ENCODE data around the gene CLEC11A.

Gene CLEC11A, protein sequence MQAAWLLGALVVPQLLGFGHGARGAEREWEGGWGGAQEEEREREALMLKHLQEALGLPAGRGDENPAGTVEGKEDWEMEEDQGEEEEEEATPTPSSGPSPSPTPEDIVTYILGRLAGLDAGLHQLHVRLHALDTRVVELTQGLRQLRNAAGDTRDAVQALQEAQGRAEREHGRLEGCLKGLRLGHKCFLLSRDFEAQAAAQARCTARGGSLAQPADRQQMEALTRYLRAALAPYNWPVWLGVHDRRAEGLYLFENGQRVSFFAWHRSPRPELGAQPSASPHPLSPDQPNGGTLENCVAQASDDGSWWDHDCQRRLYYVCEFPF

GRCh38 chr19:50723069-50723468, at the start of gene CLEC11A:
CLEC11A (plus strand) TSS chr19:50723364; CDS start chr19:50723526, 162 bp downstream.
- no peak for DNase-seq

GRCh38 chr19:50676625-50677197, 46.5 kb upstream of the CLEC11A start:
- no peak for DNase-seq

DNA sequence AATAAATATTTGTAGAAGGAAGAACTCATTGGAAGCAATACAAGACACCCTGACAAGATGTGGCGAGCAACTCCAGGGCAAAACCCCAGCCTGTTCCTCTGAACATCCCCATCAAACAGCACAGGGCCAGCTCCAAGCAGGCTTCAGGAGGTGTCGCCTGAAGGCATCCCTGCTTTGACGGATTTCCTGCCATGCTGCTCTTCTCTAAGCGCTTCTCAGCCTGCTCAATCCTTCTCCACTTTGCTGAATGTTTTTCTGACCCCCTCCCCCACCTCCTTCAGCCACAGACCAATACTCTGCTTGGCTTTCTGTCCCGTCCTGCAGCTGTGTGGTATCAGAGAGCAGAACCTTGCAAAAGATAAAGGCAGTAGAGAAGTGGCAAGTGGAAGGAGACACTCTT, 45.5 kb upstream of the CLEC11A start:
- DNase-seq: no peak

GRCh38 chr19:50678323-50678722, 44.8 kb upstream of the CLEC11A start:
- DNase-seq: no peak

DNA sequence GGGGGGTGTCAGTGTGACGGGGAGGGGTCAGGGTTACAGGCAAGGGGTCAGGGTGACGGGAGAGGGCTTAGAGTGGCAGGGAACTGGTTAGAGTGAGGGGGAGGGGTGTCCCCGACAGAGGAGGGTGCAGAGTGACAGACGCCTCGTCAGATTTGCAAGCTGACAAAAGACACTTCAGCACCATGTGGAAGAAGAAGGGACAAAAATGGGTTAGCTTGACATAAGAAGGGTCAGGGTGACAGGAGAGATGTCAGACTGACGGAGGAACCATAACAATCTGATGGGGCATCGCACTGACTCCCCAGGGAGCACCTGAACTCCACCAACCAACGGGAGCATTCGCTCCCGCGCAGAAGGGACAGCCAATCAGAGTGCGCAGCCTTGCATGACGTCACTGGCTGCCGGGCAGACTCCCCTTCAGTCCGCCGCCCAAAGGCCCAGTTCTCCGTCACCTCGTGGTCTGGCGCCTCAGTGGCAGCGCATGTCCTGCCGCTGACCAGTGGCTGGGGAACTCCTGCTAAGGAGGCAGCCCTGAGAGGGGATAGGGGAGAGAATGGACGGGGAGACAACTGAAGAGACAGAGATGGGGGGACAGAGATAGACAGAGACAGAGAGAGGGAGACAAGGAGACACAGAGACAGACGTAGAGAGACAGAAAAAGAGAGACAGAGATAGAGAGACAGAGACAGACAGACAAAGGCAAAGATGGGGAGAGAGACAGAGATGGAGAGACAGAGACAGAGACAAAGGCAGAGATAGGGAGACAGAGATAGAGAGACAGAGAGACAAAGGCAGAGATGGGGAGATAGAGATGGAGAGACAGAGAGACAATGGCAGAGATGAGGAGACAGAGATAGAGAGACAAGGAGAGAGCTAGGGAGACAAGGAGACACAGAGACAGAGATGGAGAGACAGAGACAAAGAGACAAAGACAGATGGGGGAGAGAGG, 43.7 kb upstream of the CLEC11A start:
- no peak for DNase-seq

DNA sequence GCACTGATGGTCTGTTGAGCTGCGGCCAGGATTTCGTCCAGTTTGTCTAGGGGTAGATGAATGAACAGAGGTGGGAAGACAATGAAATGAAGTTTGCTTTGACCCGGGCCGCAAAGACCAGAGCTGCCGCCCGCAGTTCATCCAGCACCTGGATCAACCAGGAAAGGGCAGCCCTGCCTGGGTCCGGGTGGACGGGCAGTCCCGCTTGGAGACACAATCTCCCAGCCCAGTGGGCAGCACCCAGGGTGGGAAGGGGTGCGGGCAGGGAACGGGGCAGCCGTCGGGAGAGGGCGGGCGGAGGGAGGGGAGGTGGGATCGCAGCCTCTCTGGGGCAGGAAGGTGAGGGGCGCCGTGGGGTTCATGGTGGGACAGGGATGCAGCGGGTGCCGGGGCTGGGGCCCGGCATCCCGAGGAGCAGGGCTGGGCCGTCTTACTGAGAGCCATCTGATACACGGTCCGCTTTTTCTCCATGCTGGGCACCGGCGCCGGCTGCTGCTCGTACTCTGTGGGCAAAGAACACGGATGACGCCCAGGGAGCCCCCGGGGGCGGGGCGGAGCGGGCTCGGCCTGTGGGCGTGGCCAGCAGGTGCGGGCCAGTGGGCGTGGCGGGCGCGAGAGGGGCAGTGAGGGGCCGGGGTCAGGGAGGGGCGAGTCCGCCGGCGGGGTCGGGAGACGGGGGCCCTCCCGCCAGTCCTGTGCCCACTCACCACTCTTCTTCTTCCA, 36.7 kb upstream of the CLEC11A start:
- DNase-seq: no peak

DNA sequence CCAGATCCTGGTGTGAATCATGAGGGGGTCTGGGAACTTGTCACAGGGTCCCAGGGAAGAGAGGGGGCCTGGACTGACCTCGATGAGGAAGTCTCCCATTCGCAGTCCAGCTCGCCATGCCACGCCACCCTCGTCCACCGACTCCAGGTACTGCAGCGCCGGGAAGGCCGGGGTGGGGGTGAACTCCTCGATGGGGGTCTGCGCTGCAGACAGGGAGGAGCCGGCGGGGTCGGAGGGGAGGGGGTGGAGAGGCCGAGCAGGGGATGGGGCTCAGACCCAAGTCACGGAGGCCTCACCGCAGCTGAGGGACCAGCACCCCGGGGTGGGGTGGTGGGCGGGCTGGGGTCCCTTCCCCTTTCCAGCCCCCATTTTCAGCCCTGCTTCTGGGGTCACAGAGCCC, 34.4 kb upstream of the CLEC11A start:
- DNase-seq: no peak

DNA sequence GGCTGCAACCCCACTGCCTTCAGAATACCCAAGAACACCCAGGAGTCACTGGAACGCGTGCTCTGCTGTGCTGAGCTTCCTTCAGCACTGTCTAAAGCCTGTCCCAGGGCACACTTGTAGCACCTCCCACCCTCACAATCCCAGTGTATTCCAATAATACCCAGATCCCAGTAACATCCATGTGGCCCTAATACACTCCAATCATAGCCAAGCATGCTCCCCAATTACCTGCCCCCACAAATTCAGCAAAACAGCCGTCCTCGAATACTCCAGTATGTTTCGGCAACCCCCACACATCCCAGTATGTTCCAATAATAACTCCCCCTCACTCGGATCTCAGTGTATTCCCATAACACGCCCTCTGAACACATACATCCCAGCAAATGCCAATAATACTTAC, 32.7 kb upstream of the CLEC11A start:
- DNase-seq: no peak

DNA sequence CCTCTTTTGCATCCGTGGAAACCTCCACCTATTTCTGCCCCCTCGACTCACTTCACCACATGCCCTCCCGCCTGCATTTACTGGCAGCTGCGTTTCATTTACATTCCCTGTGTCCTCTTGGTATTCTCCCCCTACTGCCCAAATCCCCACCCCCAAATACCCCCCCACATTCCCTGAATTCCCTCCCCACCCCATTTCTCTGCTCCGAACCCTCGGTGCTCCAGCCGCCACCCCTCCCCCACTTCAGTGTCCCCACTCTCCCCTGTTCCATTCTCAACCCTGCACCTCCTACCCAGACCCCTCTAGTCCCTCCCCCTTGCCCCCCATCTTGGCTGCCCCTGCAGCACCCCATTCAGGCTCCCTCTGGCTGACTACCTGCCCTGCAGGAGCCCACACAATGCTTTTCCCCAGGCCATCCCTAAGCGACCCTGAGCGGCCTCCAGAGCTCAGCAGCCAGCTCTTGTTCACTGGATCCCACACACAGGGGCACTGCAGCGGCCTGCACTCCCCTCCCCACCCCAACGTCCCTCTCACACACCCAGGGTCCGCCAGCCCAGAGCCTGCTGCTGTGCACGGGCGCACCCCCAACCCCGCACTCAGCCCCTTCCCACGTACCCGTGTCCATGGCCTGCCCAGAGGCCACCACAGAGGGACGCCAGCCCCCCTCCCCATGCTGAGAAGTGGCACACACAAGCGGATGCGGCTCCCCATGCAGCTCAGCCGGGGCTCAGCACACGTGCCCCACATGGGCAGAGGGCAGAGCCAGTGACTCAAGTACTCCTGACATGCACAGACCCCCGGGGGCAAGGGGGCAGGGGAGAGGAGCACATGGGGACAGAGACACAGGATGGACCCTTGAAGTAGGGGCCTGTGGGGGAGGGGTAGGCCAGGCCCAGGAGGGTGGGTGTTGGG, 29.8 kb upstream of the CLEC11A start:
- DNase-seq: no peak

- no peak for DNase-seq
Observed at GRCh38 chr19:50694815-50695145, 28.4 kb upstream of the CLEC11A start.

- no peak for DNase-seq
Observed at GRCh38 chr19:50695251-50696093, 27.7 kb upstream of the CLEC11A start.

- DNase-seq: no peak
Observed at GRCh38 chr19:50696094-50696483, 27.1 kb upstream of the CLEC11A start.

- no peak for DNase-seq
Observed at GRCh38 chr19:50697414-50698124, 25.6 kb upstream of the CLEC11A start.

- DNase-seq: no peak
Observed at GRCh38 chr19:50701367-50701985, 21.7 kb upstream of the CLEC11A start.

DNA sequence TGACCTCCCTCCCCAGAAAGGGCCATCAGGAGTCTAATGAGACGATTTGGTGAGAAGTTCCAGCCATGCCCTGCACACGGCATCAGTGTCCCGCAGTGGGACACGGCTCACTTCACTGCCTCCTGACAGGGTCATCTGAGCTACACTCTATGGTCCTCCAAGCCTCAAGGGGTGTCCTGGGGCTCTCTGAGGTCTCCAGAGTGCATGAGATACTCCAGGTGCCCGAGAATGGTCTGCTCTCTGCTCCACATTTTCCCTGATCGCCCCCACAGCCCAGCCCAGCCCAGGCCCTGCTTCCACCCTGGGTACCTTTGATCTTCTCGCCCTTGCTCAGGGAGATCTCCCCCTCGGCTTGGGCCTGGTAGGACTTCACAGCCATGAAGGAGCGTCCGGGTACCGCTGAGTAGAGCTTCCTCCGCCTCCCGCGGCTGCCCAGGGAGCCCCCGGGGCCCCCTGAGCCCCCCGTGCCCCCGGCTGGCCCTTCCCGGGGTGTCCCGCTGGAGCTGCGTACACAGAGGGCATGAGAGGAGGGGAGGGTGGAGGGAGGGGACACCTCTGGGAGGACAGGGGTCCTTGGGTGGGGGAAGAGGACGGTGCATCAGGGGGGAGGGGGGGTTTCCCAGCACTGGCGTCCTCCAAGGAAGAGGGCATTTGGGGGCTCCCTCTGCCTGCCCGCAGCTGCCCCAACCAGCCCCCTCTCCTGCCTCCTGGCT, 20.9 kb upstream of the CLEC11A start:
- no peak for DNase-seq

- no peak for DNase-seq
Observed at GRCh38 chr19:50702871-50703829, 20.0 kb upstream of the CLEC11A start.

DNA sequence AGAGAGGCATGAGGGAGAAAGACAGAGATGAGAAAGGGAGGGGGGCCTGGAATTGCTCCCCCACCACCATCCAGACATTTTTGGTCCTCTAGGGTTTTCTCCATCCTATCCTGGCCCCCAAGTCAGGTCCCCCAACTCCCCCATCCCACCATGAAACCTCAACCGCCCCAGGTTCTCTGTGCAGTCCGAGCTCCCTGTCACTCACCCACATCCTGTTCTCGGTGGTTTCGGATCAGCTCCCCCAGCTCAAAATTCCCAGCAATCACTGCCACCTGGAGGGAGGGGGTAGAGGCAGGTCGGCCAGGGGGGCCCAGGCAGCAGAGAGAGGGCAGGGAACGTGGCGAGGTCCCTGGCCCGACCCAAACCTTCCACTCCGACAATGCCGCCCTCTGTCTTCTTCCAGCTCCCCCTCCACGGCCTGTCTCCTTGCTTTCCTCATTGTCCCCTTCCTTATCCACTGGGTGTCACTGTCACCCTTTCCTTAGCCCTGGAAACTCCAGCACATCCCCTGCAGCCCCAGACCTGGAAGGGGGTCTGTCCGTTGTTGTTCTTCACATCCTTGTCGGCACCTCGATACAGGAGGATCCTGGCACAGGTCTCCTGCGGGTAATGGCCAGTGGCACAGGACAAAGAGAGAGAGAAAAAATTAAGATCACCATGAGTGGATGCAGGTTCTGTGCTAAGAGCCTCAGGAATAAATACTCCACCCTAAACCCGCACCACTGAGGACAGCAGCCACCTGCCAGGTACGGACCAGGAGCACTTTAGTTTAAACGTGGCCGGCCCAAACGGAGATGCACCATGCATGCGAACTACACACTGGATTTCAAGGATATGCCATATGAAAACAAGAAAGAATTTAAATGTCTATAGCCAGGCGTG, 19.0 kb upstream of the CLEC11A start:
- no peak for DNase-seq
